GM19035 (cell line): ENCODE measurements around the gene MCRIP2.

Source experiments
- ATAC-seq: cut with Tn5 transposase; IDR thresholded peaks from one replicate; pipeline ENCODE4 v1.9.1; 2021; ENCODE audit not compliant: unreplicated experiment

MCRIP2 gene

GRCh38 chr16:631808-632358 is 9.7 kb upstream of the MCRIP2 start:
- no peak for ATAC-seq

GRCh38 chr16:632486-633335 is 8.9 kb upstream of the MCRIP2 start:
- no peak for ATAC-seq

GRCh38 chr16:633336-634050 is 8.1 kb upstream of the MCRIP2 start:
- ATAC-seq: no peak

GRCh38 chr16:634051-634670 is 7.5 kb upstream of the MCRIP2 start:
- no peak for ATAC-seq

- ATAC-seq: no peak
Measured at GRCh38 chr16:634996-635395, 6.6 kb upstream of the MCRIP2 start.

GRCh38 chr16:635573-636205 is 5.9 kb upstream of the MCRIP2 start:
- ATAC-seq: peak; percentile 6

- ATAC-seq: peak; percentile 69
Measured at GRCh38 chr16:636206-637080, 5.2 kb upstream of the MCRIP2 start, which contains the start of gene METTL26. Gene METTL26 (minus strand): TSS chr16:636305. CDS start chr16:636290, 15 bp downstream.

- no peak for ATAC-seq
Measured at GRCh38 chr16:637081-638018, 4.3 kb upstream of the MCRIP2 start.

- no peak for ATAC-seq
Measured at GRCh38 chr16:638034-638543, 3.5 kb upstream of the MCRIP2 start.

- no peak for ATAC-seq
Measured at GRCh38 chr16:638836-639235, 2.8 kb upstream of the MCRIP2 start.

- ATAC-seq: no peak
Measured at GRCh38 chr16:640614-641013, 1.0 kb upstream of the MCRIP2 start.

- ATAC-seq: peak; percentile 41
Measured at GRCh38 chr16:642189-643049, 791 bp downstream of the MCRIP2 start.

GRCh38 chr16:643050-643368 is 1.4 kb downstream of the MCRIP2 start:
- ATAC-seq: no peak

GRCh38 chr16:644556-644955 is 2.9 kb downstream of the MCRIP2 start:
- ATAC-seq: no peak

- no peak for ATAC-seq
Measured at GRCh38 chr16:645852-646678, 4.4 kb downstream of the MCRIP2 start.

GRCh38 chr16:646679-647172 is 5.1 kb downstream of the MCRIP2 start:
- ATAC-seq: no peak
